Measurements from ENCODE around the gene CCM2L. TPM values are rescaled to one million over a fixed set of nuclear protein-coding genes. Genes with fewer than 3 reads are reported as not detected.

CCM2L gene
- total RNA-seq, 1 experiment from 2014 or later: not detected

- DNase-seq (ENCODE audit: low read depth): no peak
Measured at GRCh38 chr20:31992086-31992485, 18.2 kb upstream of the CCM2L start.

GRCh38 chr20:31996996-31997395, 13.2 kb upstream of the CCM2L start:
- DNase-seq (ENCODE audit: low read depth): no peak

- DNase-seq (ENCODE audit: low read depth): no peak
Measured at GRCh38 chr20:31998246-31998645, 12.0 kb upstream of the CCM2L start.

GRCh38 chr20:32003325-32003724, 6.9 kb upstream of the CCM2L start:
- DNase-seq (ENCODE audit: low read depth): no peak

GRCh38 chr20:32004963-32005362, 5.3 kb upstream of the CCM2L start:
- peak; percentile 47 for DNase-seq (ENCODE audit: low read depth)

GRCh38 chr20:32006053-32006452, 4.2 kb upstream of the CCM2L start:
- no peak for DNase-seq (ENCODE audit: low read depth)

GRCh38 chr20:32006841-32007786, 3.1 kb upstream of the CCM2L start:
- DNase-seq (ENCODE audit: low read depth): no peak

GRCh38 chr20:32007787-32008616, 2.2 kb upstream of the CCM2L start:
- peak; percentile 21 for DNase-seq (ENCODE audit: low read depth)

GRCh38 chr20:32009564-32009963, 674 bp upstream of the CCM2L start:
- no peak for DNase-seq (ENCODE audit: low read depth)

- DNase-seq (ENCODE audit: low read depth): no peak
Measured at GRCh38 chr20:32010666-32011065, 428 bp downstream of the CCM2L start.

GRCh38 chr20:32012159-32012688, 2.0 kb downstream of the CCM2L start:
- DNase-seq (ENCODE audit: low read depth): no peak

- no peak for DNase-seq (ENCODE audit: low read depth)
Measured at GRCh38 chr20:32013326-32013725, 3.1 kb downstream of the CCM2L start.

- no peak for DNase-seq (ENCODE audit: low read depth)
Measured at GRCh38 chr20:32017711-32018251, 7.5 kb downstream of the CCM2L start.

GRCh38 chr20:32018269-32019155, 8.3 kb downstream of the CCM2L start:
- DNase-seq (ENCODE audit: low read depth): no peak

- no peak for DNase-seq (ENCODE audit: low read depth)
Measured at GRCh38 chr20:32019156-32019510, 8.9 kb downstream of the CCM2L start.

- no peak for DNase-seq (ENCODE audit: low read depth)
Measured at GRCh38 chr20:32019563-32020463, 9.6 kb downstream of the CCM2L start.

GRCh38 chr20:32021091-32021490, 10.9 kb downstream of the CCM2L start:
- DNase-seq (ENCODE audit: low read depth): peak; percentile 28

- no peak for DNase-seq (ENCODE audit: low read depth)
Measured at GRCh38 chr20:32024683-32025295, 14.6 kb downstream of the CCM2L start.

GRCh38 chr20:32027643-32028042, 17.4 kb downstream of the CCM2L start:
- DNase-seq (ENCODE audit: low read depth): no peak

Data from RPMI7951 (cell line).